Measurements from ENCODE around the gene PTPN13.

- TF ChIP-seq YY1 (IDR thresholded peaks at IDR 0.05) (no peak), CTCF (IDR thresholded peaks at IDR 0.05; ENCODE audit: low read depth, low read length, missing input control) (no peak), RAD21 (IDR thresholded peaks at IDR 0.05) (no peak), ATF3 (IDR thresholded peaks at IDR 0.05) (no peak), GABPA (IDR thresholded peaks at IDR 0.05 in 1 of 2, conservative IDR thresholded peaks at IDR 0.05 in 1 of 2) (no peak), SP1 (IDR thresholded peaks at IDR 0.05) (no peak), TAF1 (conservative IDR thresholded peaks at IDR 0.05) (no peak)
Observed at GRCh38 chr4:86717651-86718050, 123.5 kb downstream of the PTPN13 start.

Data from liver (tissue), 3 donors.